ENCODE results near the gene TSKS.

Gene TSKS

GRCh38 chr19:49712397-49712859 lies 50.7 kb downstream of the TSKS start:
- no peak overlapping the region for H3K4me3 ChIP-seq (ENCODE audit: low read depth, low read length)
- TF ChIP-seq, protein P1, sequence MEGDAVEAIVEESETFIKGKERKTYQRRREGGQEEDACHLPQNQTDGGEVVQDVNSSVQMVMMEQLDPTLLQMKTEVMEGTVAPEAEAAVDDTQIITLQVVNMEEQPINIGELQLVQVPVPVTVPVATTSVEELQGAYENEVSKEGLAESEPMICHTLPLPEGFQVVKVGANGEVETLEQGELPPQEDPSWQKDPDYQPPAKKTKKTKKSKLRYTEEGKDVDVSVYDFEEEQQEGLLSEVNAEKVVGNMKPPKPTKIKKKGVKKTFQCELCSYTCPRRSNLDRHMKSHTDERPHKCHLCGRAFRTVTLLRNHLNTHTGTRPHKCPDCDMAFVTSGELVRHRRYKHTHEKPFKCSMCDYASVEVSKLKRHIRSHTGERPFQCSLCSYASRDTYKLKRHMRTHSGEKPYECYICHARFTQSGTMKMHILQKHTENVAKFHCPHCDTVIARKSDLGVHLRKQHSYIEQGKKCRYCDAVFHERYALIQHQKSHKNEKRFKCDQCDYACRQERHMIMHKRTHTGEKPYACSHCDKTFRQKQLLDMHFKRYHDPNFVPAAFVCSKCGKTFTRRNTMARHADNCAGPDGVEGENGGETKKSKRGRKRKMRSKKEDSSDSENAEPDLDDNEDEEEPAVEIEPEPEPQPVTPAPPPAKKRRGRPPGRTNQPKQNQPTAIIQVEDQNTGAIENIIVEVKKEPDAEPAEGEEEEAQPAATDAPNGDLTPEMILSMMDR (IDR thresholded peaks at IDR 0.05; ENCODE audit: control insufficient read depth, extremely low read depth, insufficient read depth), result no peak
- DNase-seq (ENCODE audit: low read depth), result no peak

DNA sequence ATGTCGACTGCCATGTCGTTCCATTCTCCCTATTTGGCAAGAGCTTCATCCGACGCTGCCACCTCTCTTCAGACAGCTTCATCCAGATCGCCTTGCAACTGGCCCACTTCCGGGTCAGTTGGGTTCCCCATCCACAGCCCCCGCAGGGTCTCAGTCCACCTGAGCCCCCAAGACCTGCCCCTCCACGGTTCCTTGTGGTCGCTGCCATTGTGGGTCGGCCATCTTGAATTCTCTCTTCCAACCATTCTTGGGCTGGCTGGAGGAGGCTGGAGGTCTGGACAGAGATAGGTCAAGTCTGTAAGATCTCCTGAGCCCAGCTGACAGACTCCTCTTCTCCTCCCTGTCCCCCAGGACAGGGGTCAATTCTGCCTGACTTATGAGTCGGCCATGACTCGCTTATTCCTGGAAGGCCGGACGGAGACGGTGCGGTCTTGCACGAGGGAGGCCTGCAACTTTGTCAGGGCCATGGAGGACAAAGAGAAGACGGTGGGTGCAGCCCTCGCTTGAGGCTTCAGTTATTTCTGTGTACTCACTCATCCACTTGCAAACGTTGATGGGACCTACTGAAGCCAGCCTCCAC lies 52.6 kb downstream of the TSKS start:
- DNase-seq (ENCODE audit: low read depth), result no peak

GRCh38 chr19:49705919-49706318 lies 57.2 kb downstream of the TSKS start:
- TF ChIP-seq, protein P1 (IDR thresholded peaks at IDR 0.05; ENCODE audit: control insufficient read depth, extremely low read depth, insufficient read depth), result no peak
- DNase-seq (ENCODE audit: low read depth), result no peak

More for the DNA sequence above, 52.6 kb downstream of the TSKS start:
- TF ChIP-seq, protein P1 (IDR thresholded peaks at IDR 0.05; ENCODE audit: control insufficient read depth, extremely low read depth, insufficient read depth), result no peak
- no peak overlapping the region for H3K4me3 ChIP-seq (ENCODE audit: low read depth, low read length)

DNA sequence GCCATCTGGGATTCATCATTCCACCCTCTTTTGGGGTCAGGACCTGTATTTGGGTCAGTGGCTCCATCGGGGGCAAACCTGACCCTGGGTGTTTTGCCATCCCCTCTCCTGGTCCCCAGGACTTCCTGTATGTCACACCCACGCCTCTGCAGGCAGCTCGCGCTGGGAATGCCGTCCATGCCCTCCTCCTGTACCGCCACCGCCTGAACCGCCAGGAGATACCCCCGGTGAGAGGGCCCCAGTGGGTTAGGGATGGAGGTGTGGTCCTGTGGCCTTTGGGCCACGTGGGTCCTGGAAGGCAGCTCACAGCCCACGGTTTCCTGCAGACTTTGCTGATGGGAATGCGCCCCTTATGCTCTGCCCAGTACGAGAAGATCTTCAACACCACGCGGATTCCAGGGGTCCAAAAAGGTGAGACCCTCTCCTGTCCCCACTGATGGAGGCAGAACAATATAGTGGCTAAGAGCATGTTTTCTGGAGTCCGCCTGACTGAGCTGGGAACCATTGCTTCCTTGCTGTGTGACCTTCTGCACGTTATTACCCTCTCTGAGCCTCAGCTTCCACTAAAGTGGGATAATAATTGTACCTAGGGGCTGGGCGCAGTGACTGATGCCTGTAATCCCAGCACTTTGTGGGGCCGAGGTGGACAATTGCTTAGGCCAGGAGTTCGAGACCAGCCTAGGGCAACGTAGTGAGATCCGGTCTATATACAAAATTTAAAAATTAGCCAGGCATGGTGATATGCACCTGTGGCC lies 58.0 kb downstream of the TSKS start:
- no peak overlapping the region for H3K4me3 ChIP-seq (ENCODE audit: low read depth, low read length)
- TF ChIP-seq, protein P1 (IDR thresholded peaks at IDR 0.05; ENCODE audit: control insufficient read depth, extremely low read depth, insufficient read depth), result no peak
- DNase-seq (ENCODE audit: low read depth), result no peak

More at GRCh38 chr19:49705919-49706318, 57.2 kb downstream of the TSKS start:
- H3K4me3 ChIP-seq (ENCODE audit: low read depth, low read length), result no peak overlapping the region

- no peak for DNase-seq (ENCODE audit: low read depth)
- TF ChIP-seq, protein P1 (IDR thresholded peaks at IDR 0.05; ENCODE audit: control insufficient read depth, extremely low read depth, insufficient read depth), result no peak
- H3K4me3 ChIP-seq (ENCODE audit: low read depth, low read length), result no peak overlapping the region
Measured at GRCh38 chr19:49701271-49701786, 61.8 kb downstream of the TSKS start.

- TF ChIP-seq, protein P1 (IDR thresholded peaks at IDR 0.05; ENCODE audit: control insufficient read depth, extremely low read depth, insufficient read depth), result no peak
- no peak overlapping the region for H3K4me3 ChIP-seq (ENCODE audit: low read depth, low read length)
- no peak for DNase-seq (ENCODE audit: low read depth)
Measured at GRCh38 chr19:49700563-49700962, 62.5 kb downstream of the TSKS start.

Data from LNCaP clone FGC (cell line).